Measurements from ENCODE around the gene SLC35F6.

SLC35F6 gene

GRCh38 chr2:26782876-26783704 is 19.0 kb downstream of the SLC35F6 start:
- Histone ChIP-seq H3K9ac (ENCODE audit: low read length) (no peak overlapping the region), H3K79me1 (ENCODE audit: low read length) (peaks cover 5% of the 10 kb centered on the region), H3K14ac (ENCODE audit: low read length) (no peak overlapping the region), H2BK5ac (ENCODE audit: low read depth, low read length, poor library complexity) (no peak overlapping the region), H3K79me2 (ENCODE audit: control insufficient read depth, insufficient read depth, low read length, poor library complexity) (peaks cover 2% of the 10 kb centered on the region), H2BK120ac (ENCODE audit: insufficient read depth, low read length, poor library complexity) (no peak overlapping the region), H3K4me3 (ENCODE audit: low read depth, low read length) (no peak overlapping the region), H3K27me3 (ENCODE audit: insufficient read depth, low read length) (no peaks in the 10 kb centered on the region), H3K23ac (ENCODE audit: low read length) (no peak overlapping the region), H3K4ac (ENCODE audit: low read depth, low read length) (no peak overlapping the region), H3K18ac (ENCODE audit: low read length) (no peak overlapping the region), H2AFZ (ENCODE audit: insufficient read depth, low read length, poor library complexity) (no peak overlapping the region), H2AK5ac (ENCODE audit: low read length) (no peak overlapping the region), H3K9me3 (ENCODE audit: insufficient read depth, low read depth, low read length) (no peaks in the 10 kb centered on the region), H3K4me2 (ENCODE audit: low read length) (no peak overlapping the region), H3K27ac (ENCODE audit: low read depth, low read length) (no peak overlapping the region), H4K8ac (ENCODE audit: low read depth, low read length) (no peak overlapping the region), H4K91ac (ENCODE audit: low read depth, low read length) (no peak overlapping the region), H2BK12ac (ENCODE audit: low read length) (no peak overlapping the region), H4K12ac (ENCODE audit: low read depth, low read length) (no peak overlapping the region), H3K4me1 (ENCODE audit: control insufficient read depth in 1 of 2, insufficient read depth in 2 of 2, low read length in 2 of 2) (peaks cover 5 to 9% of the 10 kb centered on the region in 2 experiments), H3K36me3 (ENCODE audit: control insufficient read depth in 1 of 2, insufficient read depth in 2 of 2, low read length in 2 of 2) (peaks cover 17 to 25% of the 10 kb centered on the region in 2 experiments)
- peak in 1 of 2 donors; percentile 33 for DNase-seq
- WGBS (ENCODE audit: extremely low coverage, insufficient coverage, insufficient read length) = no CpG with 5 or more reads among the region's 12 CpGs

GRCh38 chr2:26784570-26785234 is 20.6 kb downstream of the SLC35F6 start:
- H4K12ac ChIP-seq (ENCODE audit: low read depth, low read length) = no peak overlapping the region
- H3K79me2 ChIP-seq (ENCODE audit: control insufficient read depth, insufficient read depth, low read length, poor library complexity) = peaks cover 2% of the 10 kb centered on the region
- H3K27ac ChIP-seq (ENCODE audit: low read depth, low read length) = no peak overlapping the region
- H2BK5ac ChIP-seq (ENCODE audit: low read depth, low read length, poor library complexity) = no peak overlapping the region
- no peak overlapping the region for H2BK120ac ChIP-seq (ENCODE audit: insufficient read depth, low read length, poor library complexity)
- H3K9ac ChIP-seq (ENCODE audit: low read length) = no peak overlapping the region
- H3K4ac ChIP-seq (ENCODE audit: low read depth, low read length) = no peak overlapping the region
- no peaks in the 10 kb centered on the region for H3K27me3 ChIP-seq (ENCODE audit: insufficient read depth, low read length)
- no peak overlapping the region for H2AK5ac ChIP-seq (ENCODE audit: low read length)
- DNase-seq = peak in 1 of 2 donors; percentile 66
- no peak overlapping the region for H4K91ac ChIP-seq (ENCODE audit: low read depth, low read length)
- no peak overlapping the region for H2AFZ ChIP-seq (ENCODE audit: insufficient read depth, low read length, poor library complexity)
- peaks cover 5 to 9% of the 10 kb centered on the region in 2 experiments for H3K4me1 ChIP-seq (ENCODE audit: control insufficient read depth in 1 of 2, insufficient read depth in 2 of 2, low read length in 2 of 2)
- no peak overlapping the region for H3K23ac ChIP-seq (ENCODE audit: low read length)
- H3K4me3 ChIP-seq (ENCODE audit: low read depth, low read length) = no peak overlapping the region
- peak overlapping the region; percentile 91 for H3K4me2 ChIP-seq (ENCODE audit: low read length)
- no peaks in the 10 kb centered on the region for H3K9me3 ChIP-seq (ENCODE audit: insufficient read depth, low read depth, low read length)
- H3K18ac ChIP-seq (ENCODE audit: low read length) = no peak overlapping the region
- WGBS (ENCODE audit: extremely low coverage, insufficient coverage, insufficient read length) = no CpG with 5 or more reads among the region's 19 CpGs
- no peak overlapping the region for H2BK12ac ChIP-seq (ENCODE audit: low read length)
- H3K36me3 ChIP-seq (ENCODE audit: control insufficient read depth in 1 of 2, insufficient read depth in 2 of 2, low read length in 2 of 2) = peaks cover 8 to 16% of the 10 kb centered on the region in 2 experiments
- no peak overlapping the region for H4K8ac ChIP-seq (ENCODE audit: low read depth, low read length)
- peaks cover 5% of the 10 kb centered on the region for H3K79me1 ChIP-seq (ENCODE audit: low read length)
- H3K14ac ChIP-seq (ENCODE audit: low read length) = no peak overlapping the region

- H3K23ac ChIP-seq (ENCODE audit: low read length) = no peak within 1 kb of the TSS
- H4K12ac ChIP-seq (ENCODE audit: low read depth, low read length) = peak within 1 kb of the TSS; percentile 39
- H4K8ac ChIP-seq (ENCODE audit: low read depth, low read length) = peak within 1 kb of the TSS; percentile 73
- peak within 1 kb of the TSS; percentile 91 for H3K4me2 ChIP-seq (ENCODE audit: low read length)
- peak; percentile 99 to 100 for DNase-seq
- no peaks in the 10 kb centered on the region for H3K9me3 ChIP-seq (ENCODE audit: insufficient read depth, low read depth, low read length)
- H2BK5ac ChIP-seq (ENCODE audit: low read depth, low read length, poor library complexity) = peak within 1 kb of the TSS; percentile 32
- peaks cover 5% of the 10 kb centered on the region for H3K79me1 ChIP-seq (ENCODE audit: low read length)
- H3K79me2 ChIP-seq (ENCODE audit: control insufficient read depth, insufficient read depth, low read length, poor library complexity) = peaks cover 2% of the 10 kb centered on the region
- no peak within 1 kb of the TSS for H3K14ac ChIP-seq (ENCODE audit: low read length)
- H3K36me3 ChIP-seq (ENCODE audit: control insufficient read depth in 1 of 2, insufficient read depth in 2 of 2, low read length in 2 of 2) = peaks cover 2 to 8% of the 10 kb centered on the region in 2 experiments
- H4K91ac ChIP-seq (ENCODE audit: low read depth, low read length) = peak within 1 kb of the TSS; percentile 67
- no peaks in the 10 kb centered on the region for H3K27me3 ChIP-seq (ENCODE audit: insufficient read depth, low read length)
- peak within 1 kb of the TSS; percentile 50 for H3K27ac ChIP-seq (ENCODE audit: low read depth, low read length)
- H3K18ac ChIP-seq (ENCODE audit: low read length) = peak within 1 kb of the TSS; percentile 25
- H3K4me3 ChIP-seq (ENCODE audit: low read depth, low read length) = peak within 1 kb of the TSS; percentile 85
- H2AFZ ChIP-seq (ENCODE audit: insufficient read depth, low read length, poor library complexity) = peak within 1 kb of the TSS; percentile 61
- peak within 1 kb of the TSS; percentile 70 for H3K9ac ChIP-seq (ENCODE audit: low read length)
- no peak within 1 kb of the TSS for H2BK12ac ChIP-seq (ENCODE audit: low read length)
- H2AK5ac ChIP-seq (ENCODE audit: low read length) = no peak within 1 kb of the TSS
- no CpG with 5 or more reads among the region's 55 CpGs for WGBS (ENCODE audit: extremely low coverage, insufficient coverage, insufficient read length)
- H3K4me1 ChIP-seq (ENCODE audit: control insufficient read depth in 1 of 2, insufficient read depth in 2 of 2, low read length in 2 of 2) = peaks cover 5 to 9% of the 10 kb centered on the region in 2 experiments
- peak within 1 kb of the TSS; percentile 45 for H2BK120ac ChIP-seq (ENCODE audit: insufficient read depth, low read length, poor library complexity)
- H3K4ac ChIP-seq (ENCODE audit: low read depth, low read length) = peak within 1 kb of the TSS; percentile 65
Measured at GRCh38 chr2:26785431-26786206, 21.5 kb downstream of the SLC35F6 start, which contains the start of gene CENPA. Gene CENPA (plus strand): TSS chr2:26786056. CDS start chr2:26786197, 141 bp downstream.
